Fibroblast of mammary gland (primary cell): Measurements from ENCODE around the gene NMUR1.

ENCODE experiments used
- DNase-seq: peaks from one replicate; pipeline ENCODE4 v3.0.0-alpha.2; 2010; ENCODE audit warnings: low read depth
- H3K4me3 ChIP-seq: 2 replicates; pipeline ENCODE4 v1.5.1; 2011; ENCODE audit warnings: low read depth, mild to moderate bottlenecking, low read length, moderate library complexity; ENCODE audit not compliant: control insufficient read depth
- TF ChIP-seq, protein P1 (sequence below): conservative IDR thresholded peaks from 2 replicates; pipeline ENCODE4 v1.5.1; 2011; ENCODE audit warnings: low read depth, low read length, inconsistent platforms; ENCODE audit not compliant: control insufficient read depth, insufficient read depth

Gene NMUR1

DNA sequence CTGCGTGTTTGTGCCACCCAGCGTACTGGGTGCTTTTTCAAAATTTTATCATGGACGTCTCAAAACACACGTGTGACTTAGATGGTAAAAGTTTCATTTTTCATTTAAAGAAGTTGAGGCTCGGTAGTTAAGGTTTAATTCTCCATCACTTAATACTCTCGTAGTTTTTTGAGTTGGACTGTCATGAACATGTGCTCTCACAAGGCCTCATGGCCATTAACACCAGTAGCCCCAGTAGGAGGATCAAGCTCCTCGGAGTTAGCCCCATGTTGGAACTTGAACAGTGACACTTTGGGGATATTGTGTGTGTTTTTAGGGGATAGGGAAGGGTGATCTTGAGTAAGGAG lies 15.3 kb downstream of the NMUR1 start:
- peak overlapping the region; percentile 80 for H3K4me3 ChIP-seq
- TF ChIP-seq, protein P1, sequence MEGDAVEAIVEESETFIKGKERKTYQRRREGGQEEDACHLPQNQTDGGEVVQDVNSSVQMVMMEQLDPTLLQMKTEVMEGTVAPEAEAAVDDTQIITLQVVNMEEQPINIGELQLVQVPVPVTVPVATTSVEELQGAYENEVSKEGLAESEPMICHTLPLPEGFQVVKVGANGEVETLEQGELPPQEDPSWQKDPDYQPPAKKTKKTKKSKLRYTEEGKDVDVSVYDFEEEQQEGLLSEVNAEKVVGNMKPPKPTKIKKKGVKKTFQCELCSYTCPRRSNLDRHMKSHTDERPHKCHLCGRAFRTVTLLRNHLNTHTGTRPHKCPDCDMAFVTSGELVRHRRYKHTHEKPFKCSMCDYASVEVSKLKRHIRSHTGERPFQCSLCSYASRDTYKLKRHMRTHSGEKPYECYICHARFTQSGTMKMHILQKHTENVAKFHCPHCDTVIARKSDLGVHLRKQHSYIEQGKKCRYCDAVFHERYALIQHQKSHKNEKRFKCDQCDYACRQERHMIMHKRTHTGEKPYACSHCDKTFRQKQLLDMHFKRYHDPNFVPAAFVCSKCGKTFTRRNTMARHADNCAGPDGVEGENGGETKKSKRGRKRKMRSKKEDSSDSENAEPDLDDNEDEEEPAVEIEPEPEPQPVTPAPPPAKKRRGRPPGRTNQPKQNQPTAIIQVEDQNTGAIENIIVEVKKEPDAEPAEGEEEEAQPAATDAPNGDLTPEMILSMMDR = no peak
- DNase-seq = peak; percentile 19

DNA sequence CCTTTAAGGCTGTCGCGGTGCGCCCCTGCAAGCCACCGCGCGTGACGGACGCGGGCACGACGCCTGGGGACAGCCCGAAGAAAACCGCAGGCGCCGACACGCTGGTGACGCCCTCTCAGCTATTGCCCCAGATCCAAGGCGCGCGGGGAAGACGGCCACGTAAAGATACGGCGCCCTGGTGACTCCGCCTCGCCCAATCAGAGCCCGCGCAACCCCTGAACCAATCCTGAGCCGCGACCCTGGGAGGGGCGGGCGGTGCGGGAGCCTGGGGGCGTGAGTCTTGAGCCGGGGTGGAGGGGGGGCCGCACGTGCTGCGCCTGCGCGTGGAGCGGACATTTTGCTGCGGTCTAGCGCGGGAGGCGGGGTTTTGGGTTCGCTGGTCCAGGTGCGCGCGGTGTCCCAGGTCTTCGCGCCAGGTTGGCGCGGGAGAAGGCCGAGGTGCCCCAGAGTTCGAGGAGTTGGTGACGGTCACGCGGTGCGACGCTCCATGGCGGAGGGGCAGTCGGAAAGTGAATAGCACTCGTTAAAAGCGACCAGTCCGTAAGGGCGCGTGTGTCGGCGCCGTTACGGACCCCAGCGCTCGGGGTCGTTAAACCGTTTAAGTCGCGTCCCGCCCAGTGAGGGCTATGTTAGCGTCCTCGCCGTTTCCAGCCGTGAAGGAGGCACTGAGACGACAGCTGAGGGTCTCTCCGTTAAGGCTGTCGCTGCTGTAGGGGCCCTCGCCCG lies 15.9 kb downstream of the NMUR1 start:
- TF ChIP-seq, protein P1 = no peak
- H3K4me3 ChIP-seq = peak overlapping the region; percentile 80
- peak; percentile 94 for DNase-seq

DNA sequence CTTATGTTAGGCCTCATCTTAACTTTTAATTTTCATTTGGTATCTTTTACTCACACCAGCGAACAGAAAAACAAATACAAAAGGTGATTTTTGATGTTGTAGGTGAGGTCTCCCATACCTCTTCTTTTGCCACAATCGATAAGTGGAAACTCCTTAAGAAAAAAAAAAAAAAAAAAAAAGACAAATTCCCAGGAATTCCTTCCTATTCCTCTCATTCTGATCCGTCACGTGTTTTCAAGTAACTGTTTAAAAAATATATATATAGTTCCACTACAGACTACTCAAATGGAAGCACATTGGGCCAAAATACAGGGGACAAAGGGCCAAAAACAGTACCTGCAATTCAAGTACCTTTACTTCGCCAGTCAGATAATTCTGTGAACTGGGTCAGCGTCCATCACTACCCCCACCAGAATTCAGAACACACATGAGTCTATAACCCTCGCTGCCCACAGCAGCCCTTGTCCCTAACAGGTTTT lies 16.5 kb downstream of the NMUR1 start:
- TF ChIP-seq, protein P1 = no peak
- peak overlapping the region; percentile 80 for H3K4me3 ChIP-seq
- no peak for DNase-seq

DNA sequence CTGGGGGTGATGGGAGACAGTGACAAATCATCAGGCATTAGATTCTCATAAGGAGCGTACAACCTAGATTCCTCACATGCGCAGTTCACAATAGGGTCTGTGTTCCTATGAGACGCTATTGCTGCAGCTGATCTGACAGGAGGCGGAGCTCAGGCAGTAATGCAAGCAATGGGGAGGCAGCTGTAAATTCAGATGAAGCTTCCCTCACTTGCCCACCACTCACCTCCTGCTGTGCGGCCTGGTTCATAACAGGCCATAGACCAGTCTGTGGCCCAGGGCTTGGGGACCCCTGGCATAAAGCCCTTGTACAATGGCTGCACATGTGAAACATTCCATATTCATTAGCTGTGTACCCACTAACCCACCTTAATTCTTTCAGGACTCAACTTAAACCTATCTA lies 18.0 kb downstream of the NMUR1 start:
- no peak for DNase-seq
- TF ChIP-seq, protein P1 = no peak
- H3K4me3 ChIP-seq = no peak overlapping the region

DNA sequence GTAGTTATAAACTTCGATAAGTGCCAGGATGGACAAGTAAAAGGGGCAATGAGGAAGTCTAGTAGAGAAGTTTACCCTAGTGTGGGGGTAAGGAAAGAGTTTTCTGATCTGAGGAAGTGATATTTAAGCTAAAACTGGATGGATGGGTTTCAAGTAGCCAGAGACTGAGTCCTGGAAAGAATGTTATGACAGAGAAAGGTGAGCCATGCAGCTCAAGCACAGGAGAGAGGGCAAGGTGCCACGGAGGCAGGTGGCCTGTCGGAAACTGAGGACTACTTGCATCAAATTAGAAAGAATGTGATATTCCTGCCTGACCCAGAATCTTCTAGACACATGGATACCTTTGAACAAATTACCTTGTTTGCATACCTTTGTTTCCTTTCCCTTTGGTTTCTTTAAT lies 26.5 kb downstream of the NMUR1 start:
- TF ChIP-seq, protein P1 = no peak
- H3K4me3 ChIP-seq = no peak overlapping the region
- DNase-seq = no peak

DNA sequence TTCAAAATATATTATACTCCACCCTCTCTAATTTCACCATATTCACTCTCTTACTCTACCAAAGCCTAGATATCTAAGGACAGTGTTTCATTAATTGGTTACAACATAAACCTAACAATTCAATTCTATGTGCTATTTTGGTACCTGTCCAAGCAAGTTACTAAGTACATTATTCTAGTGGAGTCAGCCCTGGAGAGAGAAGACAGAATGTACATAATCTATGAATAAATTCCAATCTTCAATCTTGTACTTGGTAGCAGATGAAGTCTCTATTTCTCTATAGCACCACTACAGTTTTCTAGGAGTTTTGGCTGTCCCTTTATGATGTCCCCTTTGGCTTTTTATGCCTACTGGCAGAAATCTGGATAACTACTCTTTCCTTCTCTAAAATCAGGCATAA lies 27.6 kb downstream of the NMUR1 start:
- TF ChIP-seq, protein P1 = no peak
- H3K4me3 ChIP-seq = no peak overlapping the region
- no peak for DNase-seq
